GM12878 (cell line): ENCODE data around the gene SPATA24. TPM values are rescaled to one million over a fixed set of nuclear protein-coding genes. Genes with fewer than 3 reads are reported as not detected.

Source experiments
- IRF3 ChIP-seq: fragments of 450-650 bp; IDR thresholded peaks from 2 replicates; pipeline ENCODE4 v1.6.1; 2014; ENCODE audit warnings: mild to moderate bottlenecking
- MYB ChIP-seq: fragments of 150-350 bp; IDR thresholded peaks from 2 replicates; pipeline ENCODE4 v1.6.1; 2014; ENCODE audit warnings: mild to moderate bottlenecking, low read depth, low read length, borderline replicate concordance
- RAD21 ChIP-seq: IDR thresholded peaks from 2 replicates; pipeline ENCODE4 v1.6.1; 2011; ENCODE audit warnings: mild to moderate bottlenecking, low read depth, low read length, moderate library complexity; ENCODE audit not compliant: insufficient read depth
- RFX5 ChIP-seq: IDR thresholded peaks from 2 replicates; pipeline ENCODE4 v1.6.1; 2011; ENCODE audit warnings: low read depth, low read length, improper control_type of control experiment
- SIX5 ChIP-seq: IDR thresholded peaks from 2 replicates; pipeline ENCODE4 v1.6.1; 2011; ENCODE audit warnings: mild to moderate bottlenecking, low read depth, low read length, moderate library complexity; ENCODE audit not compliant: severe bottlenecking
- USF2 ChIP-seq: IDR thresholded peaks from 2 replicates; pipeline ENCODE4 v1.6.1; 2011; ENCODE audit warnings: low read depth, low read length, improper control_type of control experiment, borderline replicate concordance
- ZNF24 ChIP-seq: fragments of 450-650 bp; IDR thresholded peaks from 2 replicates; pipeline ENCODE4 v1.6.1; 2017; ENCODE audit warnings: antibody characterized with exemption, mild to moderate bottlenecking
- polyA plus RNA-seq, 11 experiments: library from polyadenylated mRNA; depleted of rRNA in 4 of 11; unstranded in 6 of 11; stranded (reverse) in 5 of 11; fragments of >200 nt; fragmentation: Nextera tagmentation in 4 of 11; fragmentation: Illumina TruSeq in 1 of 11; extraction: Ambion mirVana in 4 of 11; extraction: Trizol in 1 of 11; gene quantifications; 1 replicate in 1 of 11; 2 replicates in 10 of 11; pipeline versions ENCODE4 v1.2.1 to v1.2.3, GENCODE V29; 2011 to 2016; ENCODE audit warnings: inconsistent platforms in 2 of 11, missing spikeins in 2 of 11, low read depth in 1 of 11
- total RNA-seq, 4 experiments: library from RNA; depleted of rRNA in 3 of 4; stranded (reverse); fragments of >200 nt in 3 of 4; fragmentation: Illumina TruSeq in 1 of 4; extraction: Trizol in 1 of 4; gene quantifications; 2 replicates each; pipeline versions ENCODE4 v1.2.1 to v1.2.3, GENCODE V29; 2013 to 2021
- TF ChIP-seq, protein P1 (sequence below), 3 experiments: IDR thresholded peaks in 2 of 3; conservative IDR thresholded peaks in 1 of 3; 2 replicates each; pipeline ENCODE4 v1.5.1; 2011; ENCODE audit warnings: low read depth in 3 of 3, low read length in 3 of 3, mild to moderate bottlenecking in 3 of 3, control low read depth in 2 of 3, moderate library complexity in 2 of 3, inconsistent platforms in 1 of 3, mixed read lengths in 1 of 3; ENCODE audit not compliant: control insufficient read depth in 2 of 3, insufficient read depth in 1 of 3; ENCODE audit errors: extremely low read depth in 1 of 3
- TF ChIP-seq, protein P2 (sequence below): fragments of 450-650 bp; IDR thresholded peaks from 2 replicates; pipeline ENCODE4 v1.6.1; 2018; ENCODE audit warnings: borderline replicate concordance, mild to moderate bottlenecking; ENCODE audit not compliant: partially characterized antibody
- TF ChIP-seq, protein P3 (sequence below): fragments of 450-650 bp; IDR thresholded peaks from 2 replicates; pipeline ENCODE4 v1.6.1; 2017; ENCODE audit warnings: mild to moderate bottlenecking, low read depth, inconsistent platforms; ENCODE audit not compliant: poor library complexity, severe bottlenecking
- TF ChIP-seq, protein P4 (sequence below): fragments of 450-650 bp; IDR thresholded peaks from 2 replicates; pipeline ENCODE4 v1.6.1; 2017; ENCODE audit warnings: antibody characterized with exemption, mild to moderate bottlenecking, moderate library complexity
- TF ChIP-seq, protein P5 (sequence below): fragments of 450-650 bp; formaldehyde crosslinking; IDR thresholded peaks from 2 replicates; pipeline ENCODE4 v1.5.0; 2022; ENCODE audit warnings: mild to moderate bottlenecking, missing genetic modification characterization

The SPATA24 gene
- total and polyA plus RNA-seq, 10 of the 15 experiments (the other 5 are each of a cell fraction or from before 2014, with no cell fraction given) = 4.1 to 9.8 (median 7.3) TPM

DNA sequence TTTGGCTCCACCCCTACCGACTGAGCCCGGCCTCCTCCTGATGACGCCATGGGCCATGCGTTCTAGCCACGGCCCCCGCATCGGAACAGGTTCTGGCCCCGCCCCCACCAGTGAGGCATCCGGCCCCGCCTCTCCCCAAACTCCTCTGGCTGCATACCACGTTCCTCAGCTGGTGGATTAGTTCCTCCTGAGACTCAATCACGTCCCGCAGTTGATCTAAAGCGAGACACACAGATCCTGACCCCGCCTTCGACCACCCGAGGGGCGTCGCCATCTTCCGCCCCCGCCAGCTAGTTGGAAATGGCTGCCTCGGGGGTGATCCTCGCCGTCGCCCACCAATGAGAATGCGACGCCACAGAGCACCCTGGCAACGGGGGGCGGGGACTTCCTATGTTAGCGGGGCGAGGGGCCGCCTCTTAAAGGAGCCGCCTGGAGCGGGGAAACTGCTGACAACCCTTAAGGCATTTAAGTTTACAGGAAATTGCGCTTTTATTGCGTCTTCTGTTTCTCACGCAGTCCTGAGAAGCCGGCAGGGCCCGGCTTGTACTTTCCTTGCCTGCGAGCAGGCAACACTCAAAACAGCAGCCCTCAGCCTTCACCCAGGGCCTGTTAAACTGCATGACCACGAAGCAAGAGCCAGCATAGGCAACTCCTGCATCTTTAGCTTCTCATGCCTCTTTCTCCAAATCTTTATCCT lies at the start of gene SPATA24 (continued):
- TF ChIP-seq, protein P1, sequence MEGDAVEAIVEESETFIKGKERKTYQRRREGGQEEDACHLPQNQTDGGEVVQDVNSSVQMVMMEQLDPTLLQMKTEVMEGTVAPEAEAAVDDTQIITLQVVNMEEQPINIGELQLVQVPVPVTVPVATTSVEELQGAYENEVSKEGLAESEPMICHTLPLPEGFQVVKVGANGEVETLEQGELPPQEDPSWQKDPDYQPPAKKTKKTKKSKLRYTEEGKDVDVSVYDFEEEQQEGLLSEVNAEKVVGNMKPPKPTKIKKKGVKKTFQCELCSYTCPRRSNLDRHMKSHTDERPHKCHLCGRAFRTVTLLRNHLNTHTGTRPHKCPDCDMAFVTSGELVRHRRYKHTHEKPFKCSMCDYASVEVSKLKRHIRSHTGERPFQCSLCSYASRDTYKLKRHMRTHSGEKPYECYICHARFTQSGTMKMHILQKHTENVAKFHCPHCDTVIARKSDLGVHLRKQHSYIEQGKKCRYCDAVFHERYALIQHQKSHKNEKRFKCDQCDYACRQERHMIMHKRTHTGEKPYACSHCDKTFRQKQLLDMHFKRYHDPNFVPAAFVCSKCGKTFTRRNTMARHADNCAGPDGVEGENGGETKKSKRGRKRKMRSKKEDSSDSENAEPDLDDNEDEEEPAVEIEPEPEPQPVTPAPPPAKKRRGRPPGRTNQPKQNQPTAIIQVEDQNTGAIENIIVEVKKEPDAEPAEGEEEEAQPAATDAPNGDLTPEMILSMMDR (IDR thresholded peaks at IDR 0.05 in 2 of 3, conservative IDR thresholded peaks at IDR 0.05 in 1 of 3; ENCODE audit: control insufficient read depth in 2 of 3, extremely low read depth in 1 of 3, insufficient read depth in 1 of 3, low read depth in 3 of 3, low read length in 3 of 3) = no peak
- TF ChIP-seq RAD21 (no peak), RFX5 (no peak; the same call in none of the 2 replicates), SIX5 (no peak), IRF3 (peak; percentile 49; the same call in 1 of the 2 replicates), MYB (no peak), ZNF24 (no peak), USF2 (no peak)
- TF ChIP-seq, protein P2, sequence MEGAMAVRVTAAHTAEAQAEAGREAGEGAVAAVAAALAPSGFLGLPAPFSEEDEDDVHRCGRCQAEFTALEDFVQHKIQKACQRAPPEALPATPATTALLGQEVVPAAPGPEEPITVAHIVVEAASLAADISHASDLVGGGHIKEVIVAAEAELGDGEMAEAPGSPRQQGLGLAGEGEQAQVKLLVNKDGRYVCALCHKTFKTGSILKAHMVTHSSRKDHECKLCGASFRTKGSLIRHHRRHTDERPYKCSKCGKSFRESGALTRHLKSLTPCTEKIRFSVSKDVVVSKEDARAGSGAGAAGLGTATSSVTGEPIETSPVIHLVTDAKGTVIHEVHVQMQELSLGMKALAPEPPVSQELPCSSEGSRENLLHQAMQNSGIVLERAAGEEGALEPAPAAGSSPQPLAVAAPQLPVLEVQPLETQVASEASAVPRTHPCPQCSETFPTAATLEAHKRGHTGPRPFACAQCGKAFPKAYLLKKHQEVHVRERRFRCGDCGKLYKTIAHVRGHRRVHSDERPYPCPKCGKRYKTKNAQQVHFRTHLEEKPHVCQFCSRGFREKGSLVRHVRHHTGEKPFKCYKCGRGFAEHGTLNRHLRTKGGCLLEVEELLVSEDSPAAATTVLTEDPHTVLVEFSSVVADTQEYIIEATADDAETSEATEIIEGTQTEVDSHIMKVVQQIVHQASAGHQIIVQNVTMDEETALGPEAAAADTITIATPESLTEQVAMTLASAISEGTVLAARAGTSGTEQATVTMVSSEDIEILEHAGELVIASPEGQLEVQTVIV = peak; percentile 83
- TF ChIP-seq, protein P3, sequence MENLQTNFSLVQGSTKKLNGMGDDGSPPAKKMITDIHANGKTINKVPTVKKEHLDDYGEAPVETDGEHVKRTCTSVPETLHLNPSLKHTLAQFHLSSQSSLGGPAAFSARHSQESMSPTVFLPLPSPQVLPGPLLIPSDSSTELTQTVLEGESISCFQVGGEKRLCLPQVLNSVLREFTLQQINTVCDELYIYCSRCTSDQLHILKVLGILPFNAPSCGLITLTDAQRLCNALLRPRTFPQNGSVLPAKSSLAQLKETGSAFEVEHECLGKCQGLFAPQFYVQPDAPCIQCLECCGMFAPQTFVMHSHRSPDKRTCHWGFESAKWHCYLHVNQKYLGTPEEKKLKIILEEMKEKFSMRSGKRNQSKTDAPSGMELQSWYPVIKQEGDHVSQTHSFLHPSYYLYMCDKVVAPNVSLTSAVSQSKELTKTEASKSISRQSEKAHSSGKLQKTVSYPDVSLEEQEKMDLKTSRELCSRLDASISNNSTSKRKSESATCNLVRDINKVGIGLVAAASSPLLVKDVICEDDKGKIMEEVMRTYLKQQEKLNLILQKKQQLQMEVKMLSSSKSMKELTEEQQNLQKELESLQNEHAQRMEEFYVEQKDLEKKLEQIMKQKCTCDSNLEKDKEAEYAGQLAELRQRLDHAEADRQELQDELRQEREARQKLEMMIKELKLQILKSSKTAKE = no peak
- TF ChIP-seq, protein P4, sequence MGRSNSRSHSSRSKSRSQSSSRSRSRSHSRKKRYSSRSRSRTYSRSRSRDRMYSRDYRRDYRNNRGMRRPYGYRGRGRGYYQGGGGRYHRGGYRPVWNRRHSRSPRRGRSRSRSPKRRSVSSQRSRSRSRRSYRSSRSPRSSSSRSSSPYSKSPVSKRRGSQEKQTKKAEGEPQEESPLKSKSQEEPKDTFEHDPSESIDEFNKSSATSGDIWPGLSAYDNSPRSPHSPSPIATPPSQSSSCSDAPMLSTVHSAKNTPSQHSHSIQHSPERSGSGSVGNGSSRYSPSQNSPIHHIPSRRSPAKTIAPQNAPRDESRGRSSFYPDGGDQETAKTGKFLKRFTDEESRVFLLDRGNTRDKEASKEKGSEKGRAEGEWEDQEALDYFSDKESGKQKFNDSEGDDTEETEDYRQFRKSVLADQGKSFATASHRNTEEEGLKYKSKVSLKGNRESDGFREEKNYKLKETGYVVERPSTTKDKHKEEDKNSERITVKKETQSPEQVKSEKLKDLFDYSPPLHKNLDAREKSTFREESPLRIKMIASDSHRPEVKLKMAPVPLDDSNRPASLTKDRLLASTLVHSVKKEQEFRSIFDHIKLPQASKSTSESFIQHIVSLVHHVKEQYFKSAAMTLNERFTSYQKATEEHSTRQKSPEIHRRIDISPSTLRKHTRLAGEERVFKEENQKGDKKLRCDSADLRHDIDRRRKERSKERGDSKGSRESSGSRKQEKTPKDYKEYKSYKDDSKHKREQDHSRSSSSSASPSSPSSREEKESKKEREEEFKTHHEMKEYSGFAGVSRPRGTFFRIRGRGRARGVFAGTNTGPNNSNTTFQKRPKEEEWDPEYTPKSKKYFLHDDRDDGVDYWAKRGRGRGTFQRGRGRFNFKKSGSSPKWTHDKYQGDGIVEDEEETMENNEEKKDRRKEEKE = no peak
- TF ChIP-seq, protein P5, sequence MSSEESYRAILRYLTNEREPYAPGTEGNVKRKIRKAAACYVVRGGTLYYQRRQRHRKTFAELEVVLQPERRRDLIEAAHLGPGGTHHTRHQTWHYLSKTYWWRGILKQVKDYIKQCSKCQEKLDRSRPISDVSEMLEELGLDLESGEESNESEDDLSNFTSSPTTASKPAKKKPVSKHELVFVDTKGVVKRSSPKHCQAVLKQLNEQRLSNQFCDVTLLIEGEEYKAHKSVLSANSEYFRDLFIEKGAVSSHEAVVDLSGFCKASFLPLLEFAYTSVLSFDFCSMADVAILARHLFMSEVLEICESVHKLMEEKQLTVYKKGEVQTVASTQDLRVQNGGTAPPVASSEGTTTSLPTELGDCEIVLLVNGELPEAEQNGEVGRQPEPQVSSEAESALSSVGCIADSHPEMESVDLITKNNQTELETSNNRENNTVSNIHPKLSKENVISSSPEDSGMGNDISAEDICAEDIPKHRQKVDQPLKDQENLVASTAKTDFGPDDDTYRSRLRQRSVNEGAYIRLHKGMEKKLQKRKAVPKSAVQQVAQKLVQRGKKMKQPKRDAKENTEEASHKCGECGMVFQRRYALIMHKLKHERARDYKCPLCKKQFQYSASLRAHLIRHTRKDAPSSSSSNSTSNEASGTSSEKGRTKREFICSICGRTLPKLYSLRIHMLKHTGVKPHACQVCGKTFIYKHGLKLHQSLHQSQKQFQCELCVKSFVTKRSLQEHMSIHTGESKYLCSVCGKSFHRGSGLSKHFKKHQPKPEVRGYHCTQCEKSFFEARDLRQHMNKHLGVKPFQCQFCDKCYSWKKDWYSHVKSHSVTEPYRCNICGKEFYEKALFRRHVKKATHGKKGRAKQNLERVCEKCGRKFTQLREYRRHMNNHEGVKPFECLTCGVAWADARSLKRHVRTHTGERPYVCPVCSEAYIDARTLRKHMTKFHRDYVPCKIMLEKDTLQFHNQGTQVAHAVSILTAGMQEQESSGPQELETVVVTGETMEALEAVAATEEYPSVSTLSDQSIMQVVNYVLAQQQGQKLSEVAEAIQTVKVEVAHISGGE (CRISPR knock-in tag) = no peak
